NOMO-1 (cell line): ENCODE measurements around the gene RBM19.
A peak's percentile ranks its signal among the peaks of the same experiment; 100 is the strongest.
"Not testable (repeated sequence)": the region's sequence is repeated elsewhere in the genome, so short reads cannot be mapped to it uniquely, and the experiment has no call there.

Experiments
- DNase-seq, 2 experiments: peaks; one replicate each; lab custom pipeline; 2025; ENCODE audit not compliant: unreplicated experiment in 2 of 2; lab: John Stamatoyannopoulos, UW

Gene RBM19, protein sequence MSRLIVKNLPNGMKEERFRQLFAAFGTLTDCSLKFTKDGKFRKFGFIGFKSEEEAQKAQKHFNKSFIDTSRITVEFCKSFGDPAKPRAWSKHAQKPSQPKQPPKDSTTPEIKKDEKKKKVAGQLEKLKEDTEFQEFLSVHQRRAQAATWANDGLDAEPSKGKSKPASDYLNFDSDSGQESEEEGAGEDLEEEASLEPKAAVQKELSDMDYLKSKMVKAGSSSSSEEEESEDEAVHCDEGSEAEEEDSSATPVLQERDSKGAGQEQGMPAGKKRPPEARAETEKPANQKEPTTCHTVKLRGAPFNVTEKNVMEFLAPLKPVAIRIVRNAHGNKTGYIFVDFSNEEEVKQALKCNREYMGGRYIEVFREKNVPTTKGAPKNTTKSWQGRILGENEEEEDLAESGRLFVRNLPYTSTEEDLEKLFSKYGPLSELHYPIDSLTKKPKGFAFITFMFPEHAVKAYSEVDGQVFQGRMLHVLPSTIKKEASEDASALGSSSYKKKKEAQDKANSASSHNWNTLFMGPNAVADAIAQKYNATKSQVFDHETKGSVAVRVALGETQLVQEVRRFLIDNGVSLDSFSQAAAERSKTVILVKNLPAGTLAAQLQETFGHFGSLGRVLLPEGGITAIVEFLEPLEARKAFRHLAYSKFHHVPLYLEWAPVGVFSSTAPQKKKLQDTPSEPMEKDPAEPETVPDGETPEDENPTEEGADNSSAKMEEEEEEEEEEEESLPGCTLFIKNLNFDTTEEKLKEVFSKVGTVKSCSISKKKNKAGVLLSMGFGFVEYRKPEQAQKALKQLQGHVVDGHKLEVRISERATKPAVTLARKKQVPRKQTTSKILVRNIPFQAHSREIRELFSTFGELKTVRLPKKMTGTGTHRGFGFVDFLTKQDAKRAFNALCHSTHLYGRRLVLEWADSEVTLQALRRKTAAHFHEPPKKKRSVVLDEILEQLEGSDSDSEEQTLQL

DNA sequence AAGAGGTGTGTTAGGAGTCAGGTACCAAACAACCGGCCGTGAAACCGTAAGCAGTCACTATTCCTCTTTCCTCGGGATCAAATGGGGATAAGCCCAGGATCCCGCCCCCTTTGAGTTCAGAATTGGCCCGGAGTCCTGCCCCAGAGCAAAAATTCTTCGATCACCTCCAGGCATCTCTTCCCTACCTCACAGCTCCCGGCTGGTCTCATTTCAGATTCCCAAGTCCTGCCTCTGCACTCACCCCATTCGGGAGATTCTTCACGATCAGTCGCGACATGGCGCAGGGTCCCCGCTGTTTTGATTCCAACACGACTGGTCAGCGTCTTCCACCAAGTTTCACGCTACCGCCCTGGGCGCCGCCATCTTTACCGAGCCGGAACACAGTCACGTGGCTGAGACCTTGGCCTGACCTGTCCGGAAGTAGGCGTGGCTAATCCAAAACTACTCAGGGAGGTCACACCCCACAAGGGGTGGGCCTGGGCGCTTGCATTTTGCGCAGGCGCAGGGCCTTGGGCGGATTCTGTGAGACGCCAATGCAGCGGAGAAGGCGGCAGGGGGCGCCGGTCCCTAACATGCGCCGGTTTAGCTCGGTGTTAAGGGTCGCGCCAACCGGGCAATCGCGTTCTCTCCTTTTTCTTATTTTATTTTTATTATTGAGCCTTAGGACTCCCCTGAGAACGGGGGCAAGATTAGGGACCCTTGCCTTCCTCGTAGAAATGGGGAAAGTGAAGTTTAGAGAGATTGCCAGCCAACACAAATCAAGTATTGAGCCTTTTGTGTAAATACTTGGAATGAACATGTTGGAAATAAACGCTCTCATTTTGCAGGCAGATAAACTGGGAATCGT is at the start of gene RBM19:
TSS of gene RBM19 (minus strand) at position 375 of the 847 bp plus-strand sequence. CDS start at position 277, 98 bp downstream.
- peak; percentile 95 for DNase-seq

DNA sequence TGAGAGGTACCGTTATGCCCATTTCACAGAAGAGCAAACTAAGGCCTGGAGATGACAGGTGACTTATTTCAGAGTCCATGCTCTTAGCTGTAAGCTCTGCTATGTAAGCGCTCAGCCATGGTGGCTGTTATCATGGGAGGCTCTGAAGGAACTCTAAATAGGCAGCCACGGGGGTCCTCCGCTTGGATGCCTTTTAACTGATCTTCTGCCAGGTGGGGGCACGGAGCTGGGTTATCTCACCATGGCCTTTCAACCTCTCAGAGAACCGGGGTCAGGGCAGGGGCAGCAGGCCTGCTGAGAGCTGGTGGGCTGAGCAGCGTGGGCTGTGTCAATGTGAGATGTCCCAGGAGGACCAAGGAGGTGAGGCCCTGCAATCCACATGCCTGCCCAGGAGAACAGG is 49.7 kb upstream of the RBM19 start:
- DNase-seq = no peak

DNA sequence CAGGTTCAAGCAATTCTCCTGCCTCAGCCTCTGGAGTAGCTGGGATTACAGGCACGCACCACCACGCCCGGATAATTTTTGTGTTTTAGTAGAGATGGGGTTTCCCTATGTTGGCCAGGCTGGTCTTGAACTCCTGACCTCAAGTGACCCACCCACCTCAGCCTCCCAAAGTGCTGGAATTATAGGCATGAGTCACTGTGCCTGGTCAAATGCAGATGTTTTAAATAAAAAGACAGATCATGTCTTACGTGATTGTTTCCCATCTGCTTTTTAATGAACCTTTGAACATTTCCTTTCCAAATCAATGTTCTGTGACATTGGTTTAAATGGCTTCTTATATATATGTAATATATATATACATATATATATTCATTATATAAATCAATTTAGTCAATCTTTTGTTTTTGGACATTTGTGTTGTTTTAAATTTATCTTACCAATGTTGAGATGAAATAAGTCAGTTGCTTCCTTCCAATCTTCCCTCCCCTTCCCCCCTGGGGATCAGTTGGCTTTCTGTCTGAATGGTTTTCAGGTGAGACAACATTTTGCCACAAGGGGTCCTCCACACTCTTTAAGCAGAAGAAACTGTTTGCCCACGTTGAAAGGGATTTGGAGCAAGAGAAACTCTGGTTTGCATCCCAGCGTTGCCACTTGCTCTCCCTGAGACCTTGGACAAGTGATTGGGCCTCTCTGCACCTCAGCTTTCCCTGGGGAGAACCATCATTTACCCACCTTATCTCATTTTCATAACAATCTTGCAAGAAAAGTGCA is 47.6 kb upstream of the RBM19 start:
- DNase-seq = no peak

DNA sequence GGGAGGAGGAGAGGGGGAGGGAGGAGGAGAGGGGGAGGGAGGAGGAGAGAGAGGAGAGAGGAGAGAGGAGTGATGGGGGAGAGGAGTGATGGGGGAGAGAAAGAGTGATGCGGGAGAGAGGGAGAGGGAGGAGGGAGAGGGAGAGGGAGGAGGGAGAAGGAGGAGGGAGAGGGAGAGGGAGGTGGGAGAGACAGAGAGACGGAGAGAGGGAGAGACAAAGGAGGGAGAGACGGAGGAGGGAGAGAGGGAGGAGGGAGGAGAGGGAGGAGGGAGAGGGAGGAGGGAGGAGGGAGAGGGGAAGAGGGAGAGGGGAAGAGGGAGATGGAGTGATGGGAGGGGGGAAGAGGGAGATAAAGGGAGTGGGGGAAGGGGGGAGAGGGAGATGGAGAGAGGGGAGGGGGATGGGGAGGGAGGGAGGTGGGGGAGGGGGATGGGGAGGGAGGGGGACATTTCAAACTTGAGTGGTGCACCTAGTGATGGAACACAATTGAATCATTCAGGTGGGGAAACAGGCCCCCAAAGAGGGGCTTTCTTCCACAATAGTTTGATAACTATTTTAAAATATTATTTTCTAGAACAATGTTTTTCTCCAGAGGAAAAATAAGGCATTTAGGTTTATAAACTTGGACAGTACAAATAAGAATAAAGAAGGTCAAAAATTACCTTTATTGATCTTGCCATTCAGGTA is 46.8 kb upstream of the RBM19 start:
- no peak for DNase-seq

DNA sequence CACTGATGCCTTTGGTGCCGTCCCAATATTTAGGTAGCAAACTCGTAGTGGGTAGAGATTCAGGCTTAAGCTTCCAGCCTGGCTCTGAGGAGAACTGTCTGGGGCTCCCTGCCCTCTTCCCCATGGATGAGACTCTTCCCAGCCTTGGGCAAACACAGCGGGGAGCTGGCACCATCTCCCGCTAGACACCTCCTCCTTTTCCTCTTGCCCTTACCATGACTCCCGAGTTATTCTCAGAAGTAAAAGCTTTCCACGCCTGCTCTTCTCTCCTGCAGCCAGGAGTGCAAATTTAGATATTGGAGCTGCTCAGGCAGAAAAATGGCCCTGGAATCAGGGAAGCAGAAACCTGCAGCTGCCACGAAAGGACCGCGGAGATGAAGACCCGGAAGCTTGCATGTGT is 45.6 kb upstream of the RBM19 start:
- DNase-seq = no peak

DNA sequence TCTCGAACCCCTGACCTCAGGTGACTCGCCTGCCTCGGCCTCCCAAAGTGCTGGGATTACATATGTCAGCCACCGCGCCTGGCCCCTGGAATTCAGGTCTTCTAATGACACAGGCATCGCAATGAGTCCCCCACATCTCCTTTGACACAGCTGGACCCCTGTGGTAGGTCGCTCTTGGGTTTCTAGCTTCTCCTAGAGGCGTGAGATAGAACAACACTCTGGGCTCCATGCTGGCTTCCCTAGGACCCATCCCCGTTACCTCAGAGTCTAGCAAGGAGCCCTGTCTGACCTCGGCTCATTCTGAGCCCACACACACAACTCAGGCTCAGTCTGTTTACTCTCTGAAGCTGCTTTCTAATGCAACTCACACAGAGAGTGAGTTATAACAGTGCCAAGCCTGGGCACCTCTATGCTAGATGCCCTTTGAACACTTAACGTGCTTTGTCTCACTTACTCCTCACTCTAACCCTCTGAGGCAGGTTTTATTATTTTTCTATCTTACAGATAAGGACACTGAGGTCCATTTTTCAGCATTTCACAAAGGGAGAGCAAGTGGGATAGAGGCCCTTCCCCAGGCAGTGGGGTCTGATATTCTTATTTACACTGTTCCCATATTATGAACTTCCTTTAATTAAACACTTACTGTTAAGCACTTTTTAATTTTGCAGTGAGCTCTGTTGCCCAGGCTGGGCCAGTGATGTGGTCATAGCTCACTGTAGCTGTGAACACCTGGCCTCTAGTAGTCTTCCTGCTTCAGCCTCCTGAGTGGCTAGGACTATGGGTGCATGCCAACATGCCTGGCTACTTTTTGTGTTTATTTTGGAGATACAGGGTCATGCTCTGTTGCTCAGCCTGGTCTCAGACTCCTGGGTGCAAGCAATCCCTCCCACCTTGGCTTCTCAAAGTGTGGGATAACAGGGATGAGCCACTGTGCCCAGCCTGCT is 40.6 kb upstream of the RBM19 start:
- DNase-seq = no peak

DNA sequence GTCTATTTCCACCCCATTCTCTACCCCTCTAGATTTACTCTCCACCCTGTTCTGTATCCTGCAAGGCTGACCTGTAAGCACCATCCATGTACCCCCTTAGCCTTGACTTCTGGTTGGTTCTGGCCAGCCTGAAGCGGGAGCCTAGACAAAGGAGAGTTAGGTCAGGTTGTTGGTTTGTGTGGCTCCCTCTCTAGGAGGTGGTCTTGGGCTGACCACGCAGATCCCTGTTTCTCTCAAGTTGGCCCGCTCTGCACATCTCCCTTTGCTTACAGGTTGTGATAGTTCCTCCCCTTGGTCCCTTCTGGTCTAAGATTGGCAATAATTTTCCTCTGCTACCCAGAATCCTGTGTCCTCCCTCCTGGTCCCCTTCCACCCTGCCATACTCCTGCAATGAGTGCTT is 38.3 kb upstream of the RBM19 start:
- DNase-seq = no peak

DNA sequence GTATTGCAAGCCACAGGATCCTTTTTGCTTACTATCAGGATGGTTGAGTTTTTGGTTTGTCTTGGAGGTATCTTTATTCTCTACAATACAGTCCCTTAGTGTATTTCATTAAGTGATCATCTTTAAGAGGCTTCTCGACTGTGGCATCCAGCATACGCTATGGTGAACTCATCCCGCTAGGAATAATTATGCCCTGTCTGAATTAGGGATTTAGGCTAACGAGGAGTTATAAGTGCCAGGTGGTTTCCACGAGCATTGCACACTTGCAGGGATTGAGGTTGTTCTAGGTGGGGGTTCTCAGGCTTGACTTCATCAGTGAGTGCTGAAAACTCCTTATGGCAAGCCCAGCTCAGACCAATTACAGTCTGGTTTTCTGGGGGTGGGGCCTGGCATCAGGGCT is 37.2 kb upstream of the RBM19 start:
- DNase-seq = no peak

DNA sequence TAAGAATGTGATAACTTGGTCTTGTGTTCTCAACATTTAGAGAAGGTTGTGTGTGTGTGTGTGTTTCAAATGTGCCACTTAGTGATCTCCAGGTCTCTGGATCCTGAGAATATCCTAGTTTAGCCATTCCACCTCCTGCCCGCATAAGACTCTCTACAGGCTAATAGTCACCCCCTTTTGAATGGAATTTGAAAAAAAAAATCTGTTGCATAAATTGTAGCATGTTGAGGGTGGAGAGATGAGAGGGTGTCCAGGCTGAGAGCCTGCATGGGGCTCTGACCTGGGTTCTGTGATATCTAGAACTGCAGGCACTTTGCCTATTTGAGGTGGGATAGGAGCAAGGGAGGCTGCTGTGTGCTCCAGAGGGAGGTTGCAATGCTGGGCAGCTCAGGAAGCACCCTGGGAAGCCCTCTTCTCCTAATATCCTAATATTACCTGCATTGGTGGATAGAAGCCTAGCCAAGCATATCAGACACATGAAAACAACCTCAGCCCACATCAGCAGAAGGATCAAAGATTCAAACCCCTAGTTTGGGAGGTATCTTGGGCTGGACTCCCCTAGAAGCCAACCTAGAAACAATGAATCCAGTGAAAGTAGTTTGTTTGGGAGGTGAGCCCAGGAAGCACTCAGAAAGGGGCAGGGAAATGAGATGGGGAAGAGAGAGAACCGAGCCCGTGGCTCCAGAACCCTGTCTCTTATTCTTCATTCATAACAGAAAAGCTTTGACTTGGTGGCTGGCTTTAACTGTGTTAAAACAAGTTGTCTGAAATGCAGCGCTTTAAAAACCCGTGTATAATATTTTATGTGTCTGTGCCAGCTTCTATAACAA is 35.6 kb upstream of the RBM19 start:
- DNase-seq = no peak

DNA sequence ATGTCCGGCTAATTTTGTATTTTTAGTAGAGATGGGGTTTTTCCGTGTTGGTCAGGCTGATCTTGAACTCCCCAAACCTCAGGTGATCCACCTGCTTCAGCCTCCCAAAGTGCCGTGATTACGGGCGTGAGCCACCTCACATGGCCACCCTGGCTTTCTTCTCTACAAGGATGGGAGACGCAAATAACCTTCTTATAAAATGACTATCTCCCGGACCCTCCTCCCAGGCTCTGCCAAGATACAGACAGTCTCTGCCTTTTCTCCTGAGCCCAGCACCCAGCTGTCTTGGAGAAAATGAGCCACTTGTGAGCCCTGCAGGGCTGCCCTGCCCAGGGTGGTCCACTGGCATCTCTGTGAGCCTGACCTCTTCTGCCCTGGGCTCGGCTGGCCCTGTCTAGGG is 34.7 kb upstream of the RBM19 start:
- DNase-seq = no peak

DNA sequence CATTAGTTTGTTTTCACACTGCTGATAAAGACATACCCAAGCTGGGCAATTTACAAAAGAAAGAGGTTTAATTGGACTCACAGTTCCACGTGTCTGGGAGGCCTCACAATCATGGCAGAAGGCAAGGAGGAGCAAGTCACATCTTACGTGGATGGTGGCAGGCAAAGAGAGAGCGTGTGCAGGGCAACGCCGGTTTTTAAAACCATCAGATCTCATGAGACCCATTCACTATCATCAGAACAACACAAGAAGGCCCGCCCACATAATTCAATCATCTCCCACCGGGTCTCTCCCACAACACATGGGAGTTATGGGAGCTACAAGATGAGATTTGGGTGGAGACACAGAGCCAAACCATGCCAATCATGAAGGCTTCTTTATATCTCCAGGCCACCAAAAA is 34.1 kb upstream of the RBM19 start:
- DNase-seq = not testable (repeated sequence)

DNA sequence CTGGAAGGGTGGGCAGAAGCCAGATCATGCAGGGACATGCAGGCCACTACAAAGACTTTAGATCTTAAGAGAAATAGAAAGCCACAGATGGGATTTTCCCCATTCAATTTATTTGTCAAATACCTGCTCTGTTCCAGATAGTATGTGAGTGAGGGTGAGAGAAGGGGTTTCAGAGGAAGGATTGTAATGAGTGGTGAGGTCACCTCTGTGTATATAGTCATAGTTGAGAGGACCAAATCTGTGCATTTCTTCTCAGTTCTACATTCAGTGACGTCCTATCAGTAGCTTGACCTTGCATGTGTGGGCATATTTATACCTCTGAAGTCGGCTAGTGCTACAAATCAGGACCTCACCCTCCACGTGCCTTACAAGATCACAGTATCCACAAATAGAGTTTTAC is 31.2 kb upstream of the RBM19 start:
- no peak for DNase-seq

DNA sequence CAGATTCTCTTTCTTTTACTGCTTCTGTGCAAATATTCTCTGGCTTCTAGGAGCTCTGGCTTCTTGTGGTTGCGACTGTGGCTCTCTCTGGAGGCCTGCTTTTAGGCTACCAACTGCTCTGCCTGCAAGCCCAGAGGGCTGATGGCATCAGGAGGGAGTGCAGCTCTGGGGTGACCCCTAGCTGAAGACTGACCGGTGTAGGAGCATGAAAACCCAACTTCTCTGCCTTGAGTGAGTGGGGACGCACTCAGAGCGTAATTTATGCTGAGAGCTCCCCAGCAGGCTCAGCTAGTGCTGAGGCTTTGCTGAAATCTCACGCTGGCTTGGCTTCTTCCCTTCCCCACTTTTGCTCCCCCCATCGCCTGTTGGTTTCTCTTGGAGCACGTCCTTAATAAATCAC is 29.9 kb upstream of the RBM19 start:
- no peak for DNase-seq

DNA sequence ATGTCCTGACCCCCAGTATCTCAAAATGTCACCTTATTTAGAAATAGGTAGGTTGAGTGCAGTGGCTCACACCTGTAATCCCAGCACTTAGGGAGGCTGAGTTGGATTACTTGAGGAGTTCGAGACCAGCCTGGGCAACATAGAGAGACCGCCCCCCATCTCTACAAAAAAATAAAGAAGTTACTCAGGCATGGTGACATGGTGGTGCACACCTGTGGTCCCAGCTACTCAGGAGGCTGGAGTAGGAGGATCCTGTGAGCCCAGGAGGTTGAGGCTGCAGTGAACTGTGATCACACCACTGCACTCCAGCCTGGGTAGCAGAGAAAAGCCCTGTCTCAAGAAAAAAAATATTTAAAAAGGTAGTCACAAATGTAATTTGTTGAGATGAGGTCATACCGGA is 27.9 kb upstream of the RBM19 start:
- no peak for DNase-seq

DNA sequence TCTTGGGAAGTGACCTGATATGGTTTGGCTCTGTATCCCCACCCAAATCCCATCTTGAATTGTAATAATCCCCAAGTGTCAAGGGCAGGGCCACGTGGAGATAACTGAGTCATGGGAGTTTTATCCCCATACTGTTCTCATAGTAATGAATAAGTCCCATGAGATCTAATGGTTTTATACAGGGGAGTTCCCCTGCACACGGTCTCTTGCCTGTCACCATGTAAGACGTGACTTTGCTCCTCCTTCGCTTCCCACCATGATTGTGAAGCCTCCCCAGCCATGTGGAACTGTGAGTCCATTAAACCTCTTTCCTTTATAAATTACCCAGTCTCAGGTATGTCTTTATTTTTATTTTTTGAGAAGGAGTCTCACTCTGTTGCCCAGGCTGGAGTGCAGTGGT is 26.6 kb upstream of the RBM19 start:
- DNase-seq = not testable (repeated sequence)

DNA sequence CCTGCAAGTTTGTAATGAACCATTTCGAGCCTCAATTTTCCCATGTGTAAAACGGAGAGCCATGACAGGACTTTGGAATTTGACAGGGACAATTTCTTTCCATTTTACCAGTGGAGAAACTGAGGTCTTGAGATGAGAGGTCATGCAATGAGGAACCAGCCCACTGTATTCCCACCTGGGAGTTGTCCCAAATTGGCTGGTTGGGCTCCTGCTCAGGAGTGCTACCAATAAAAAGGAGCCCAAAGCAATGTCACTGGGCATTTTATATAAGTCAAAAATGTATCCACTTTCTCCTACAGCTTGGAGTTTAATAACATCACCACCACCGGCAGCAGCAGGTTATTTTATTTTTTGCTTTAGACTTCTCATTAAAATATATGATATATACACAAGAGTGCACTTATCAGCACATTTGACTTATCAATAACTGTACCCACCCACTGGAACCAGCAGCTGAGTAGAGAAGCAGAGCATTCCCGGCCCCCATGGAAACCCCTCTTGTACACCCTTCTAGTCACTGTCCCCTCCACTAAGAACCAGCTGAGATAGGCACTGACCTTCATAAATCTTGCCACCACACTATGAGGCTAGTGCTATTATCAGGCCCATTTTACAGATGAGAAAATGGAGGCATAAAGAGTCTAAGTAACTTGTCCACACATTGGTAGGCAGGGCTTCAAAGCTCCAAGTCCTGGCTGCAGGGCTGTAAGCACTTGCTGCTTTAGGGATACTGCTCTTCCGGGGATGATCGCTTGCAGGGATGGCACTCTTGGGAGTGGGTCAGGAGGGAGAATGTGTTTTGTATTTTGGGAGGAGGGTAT is 25.3 kb upstream of the RBM19 start:
- DNase-seq = no peak
